GM19043 (cell line): Measurements from ENCODE around the gene NT5C2.
A peak's percentile ranks its signal among the peaks of the same experiment; 100 is the strongest.
"Not testable (repeated sequence)": the region's sequence is repeated elsewhere in the genome, so short reads cannot be mapped to it uniquely, and the experiment has no call there.

Source experiments
- ATAC-seq: cut with Tn5 transposase; IDR thresholded peaks from one replicate; pipeline ENCODE4 v1.9.1; 2021; ENCODE audit warnings: low read depth; ENCODE audit not compliant: unreplicated experiment

NT5C2 gene

GRCh38 chr10:103203466-103203865 is 10.4 kb upstream of the NT5C2 start:
- ATAC-seq = no peak

- ATAC-seq = no peak
These were observed 9.2 kb upstream of the NT5C2 start for GRCh38 chr10:103202319-103202718.

- no peak for ATAC-seq
These were observed 6.4 kb upstream of the NT5C2 start for GRCh38 chr10:103199488-103199887.

- ATAC-seq = no peak
These were observed 5.6 kb upstream of the NT5C2 start for GRCh38 chr10:103198648-103199047.

- no peak for ATAC-seq
These were observed 4.8 kb upstream of the NT5C2 start for GRCh38 chr10:103197903-103198302.

GRCh38 chr10:103197174-103197573 is 4.1 kb upstream of the NT5C2 start:
- ATAC-seq = no peak

GRCh38 chr10:103196516-103196915 is 3.4 kb upstream of the NT5C2 start:
- ATAC-seq = no peak

- peak; percentile 34 for ATAC-seq
These were observed 903 bp upstream of the NT5C2 start for GRCh38 chr10:103193820-103194529.

GRCh38 chr10:103192451-103193106 is 493 bp downstream of the NT5C2 start:
- ATAC-seq = peak; percentile 53

GRCh38 chr10:103192089-103192450 is 1.0 kb downstream of the NT5C2 start:
- ATAC-seq = no peak

- not testable (repeated sequence) for ATAC-seq
These were observed 1.9 kb downstream of the NT5C2 start for GRCh38 chr10:103191198-103191597.

GRCh38 chr10:103188853-103189252 is 4.2 kb downstream of the NT5C2 start:
- no peak for ATAC-seq

- no peak for ATAC-seq
These were observed 6.9 kb downstream of the NT5C2 start for GRCh38 chr10:103186128-103186527.

- no peak for ATAC-seq
These were observed 8.5 kb downstream of the NT5C2 start for GRCh38 chr10:103184615-103185014.

- ATAC-seq = not testable (repeated sequence)
These were observed 9.1 kb downstream of the NT5C2 start for GRCh38 chr10:103183991-103184451.

- ATAC-seq = peak; percentile 86
These were observed 11.8 kb downstream of the NT5C2 start for GRCh38 chr10:103181244-103181643.

GRCh38 chr10:103180491-103180890 is 12.6 kb downstream of the NT5C2 start:
- ATAC-seq = no peak

- ATAC-seq = no peak
These were observed 15.9 kb downstream of the NT5C2 start for GRCh38 chr10:103177123-103177522.

- ATAC-seq = no peak
These were observed 17.3 kb downstream of the NT5C2 start for GRCh38 chr10:103175580-103176285.

GRCh38 chr10:103174324-103174723 is 18.7 kb downstream of the NT5C2 start:
- not testable (repeated sequence) for ATAC-seq

- no peak for ATAC-seq
These were observed 21.8 kb downstream of the NT5C2 start for GRCh38 chr10:103171278-103171677.

- no peak for ATAC-seq
These were observed 24.6 kb downstream of the NT5C2 start for GRCh38 chr10:103168438-103168837.
